ENCODE results near the gene ADSS1.

DNA sequence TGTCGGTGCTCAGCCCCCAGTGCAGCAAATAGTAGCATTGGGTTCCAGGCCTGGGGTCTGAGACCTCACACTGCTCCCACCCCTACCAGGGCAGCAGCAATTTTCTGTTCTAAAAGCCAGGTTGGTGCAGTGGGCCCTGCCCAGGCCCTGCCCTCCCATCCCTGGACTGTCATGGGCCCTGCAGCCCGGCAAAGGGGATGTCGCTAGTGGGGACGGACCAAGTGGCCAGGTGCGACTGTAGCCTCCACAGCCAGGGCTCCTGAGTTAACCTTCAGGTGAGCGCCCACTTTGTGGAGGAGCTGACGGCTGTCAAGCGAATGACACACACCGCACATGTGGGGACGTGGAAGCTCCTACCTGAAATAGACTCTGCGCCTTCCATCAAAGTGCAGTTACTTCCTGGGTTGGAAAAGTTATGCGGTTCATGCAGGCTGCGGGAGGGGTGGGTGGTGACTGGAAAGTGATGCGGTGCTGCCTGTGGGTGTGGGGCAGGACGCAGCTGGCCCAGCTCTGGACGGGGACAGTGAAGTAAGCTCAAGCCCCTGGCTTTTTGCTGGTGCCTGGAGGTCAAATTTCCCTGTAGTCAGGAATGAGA, 33.1 kb upstream of the ADSS1 start:
- TF ChIP-seq POLR2A (IDR thresholded peaks at IDR 0.05; ENCODE audit: low read length) = no peak
- no peak for TF ChIP-seq GATA1 (IDR thresholded peaks at IDR 0.05; ENCODE audit: low read depth, low read length)

Measured in erythroblast (primary cell).